OCI-LY3 (cell line): ENCODE measurements around the gene FAM240A.

Experiments used
- H2AFZ ChIP-seq: fragments of 200-600, 300-600 bp; shearing (Covaris generic); 2 replicates; pipeline ENCODE4 v1.6.0; 2014; ENCODE audit warnings: antibody characterized with exemption, low read depth, low read length
- H3K27ac ChIP-seq: fragments of 200-600, 300-600 bp; sonication (generic); 2 replicates; pipeline ENCODE4 v1.5.1; 2014; ENCODE audit warnings: mild to moderate bottlenecking, low read length, moderate library complexity, mixed read lengths
- H3K27me3 ChIP-seq: fragments of 200-600, 300-600 bp; sonication (generic); 2 replicates; pipeline ENCODE4 v1.6.1; 2014; ENCODE audit warnings: low read depth, low read length, mixed read lengths
- H3K36me3 ChIP-seq: fragments of 200-600, 300-600 bp; sonication (generic); replicated peaks from 2 replicates; pipeline ENCODE3; 2014; ENCODE audit warnings: low read depth, low read length, mixed read lengths
- H3K4me1 ChIP-seq: fragments of 300-600, 200-600 bp; sonication (generic); 2 replicates; pipeline ENCODE4 v1.6.1; 2014; ENCODE audit warnings: low read length, mixed read lengths
- H3K4me2 ChIP-seq: fragments of 200-600, 300-600 bp; sonication (generic); 2 replicates; pipeline ENCODE4 v1.6.1; 2014; ENCODE audit warnings: low read length, mixed read lengths
- H3K4me3 ChIP-seq: fragments of 300-600, 200-600 bp; sonication (generic); 2 replicates; pipeline ENCODE4 v1.5.1; 2014; ENCODE audit warnings: antibody characterized with exemption, mild to moderate bottlenecking, low read length, moderate library complexity
- H3K79me2 ChIP-seq: fragments of 300-600, 200-600 bp; shearing (Covaris generic); 2 replicates; pipeline ENCODE4 v1.6.1; 2014; ENCODE audit warnings: mild to moderate bottlenecking, low read length, mixed read lengths
- H3K9ac ChIP-seq: fragments of 300-600, 200-600 bp; shearing (Covaris generic); 2 replicates; pipeline ENCODE4 v1.6.0; 2014; ENCODE audit warnings: mild to moderate bottlenecking, low read length, moderate library complexity
- H3K9me3 ChIP-seq: fragments of 200-600, 300-600 bp; shearing (Covaris generic); 2 replicates; pipeline ENCODE4 v1.6.1; 2014; ENCODE audit warnings: low read length, mixed read lengths; ENCODE audit not compliant: insufficient read depth
- H4K20me1 ChIP-seq: fragments of 200-600, 300-600 bp; sonication (generic); 2 replicates; pipeline ENCODE4 v1.6.1; 2016; ENCODE audit warnings: low read length, mixed read lengths; ENCODE audit not compliant: insufficient read depth
- CTCF ChIP-seq: fragments of 200-600, 300-600 bp; sonication (generic); IDR thresholded peaks from 2 replicates; pipeline ENCODE4 v1.5.1; 2014; ENCODE audit warnings: antibody characterized with exemption, low read length, low read depth
- EZH2phosphoT487 ChIP-seq: fragments of 200-600 bp; shearing (Covaris generic); IDR thresholded peaks from 2 replicates; pipeline ENCODE4 v1.6.1; 2018; ENCODE audit warnings: antibody characterized with exemption, mixed run types, low read depth

Gene FAM240A

DNA sequence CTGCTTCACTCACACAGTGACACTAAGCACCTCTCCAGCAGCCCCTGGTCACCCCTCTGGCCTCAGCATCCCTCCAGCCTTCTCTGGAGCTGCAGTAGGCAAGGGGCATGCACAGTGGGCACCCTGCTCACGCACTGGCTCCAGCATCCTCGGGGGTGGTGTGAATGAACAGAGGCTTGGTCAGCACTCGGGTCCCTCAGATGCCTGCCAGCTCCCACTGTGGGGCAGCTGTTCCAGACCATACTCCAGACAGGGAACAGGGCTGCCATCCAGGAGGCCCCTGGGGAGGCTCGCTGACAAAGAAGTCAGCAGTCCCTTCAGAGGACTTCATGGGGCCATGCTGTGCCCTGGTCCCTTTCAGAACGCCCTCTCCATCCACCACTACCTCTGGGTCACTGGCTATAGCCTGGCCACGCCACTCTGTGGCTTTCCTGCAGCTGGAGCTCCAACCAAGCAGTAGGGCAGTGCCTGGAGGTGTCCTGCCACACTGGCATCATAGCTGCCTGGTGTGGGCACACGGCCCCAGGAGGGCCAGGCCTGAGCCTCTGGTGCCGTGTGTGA is 54.8 kb downstream of the FAM240A start:
- Histone ChIP-seq H3K27ac (no peak overlapping the region), H3K4me2 (no peak overlapping the region), H3K9ac (no peak overlapping the region), H3K27me3 (0 out of 2 replicates have a peak, but pooled peaks cover 8% of the 10 kb centered on the region), H4K20me1 (no peaks in the 10 kb centered on the region), H3K4me1 (no peaks in the 10 kb centered on the region), H3K9me3 (no peaks in the 10 kb centered on the region), H3K4me3 (no peak overlapping the region), H3K36me3 (no peaks in the 10 kb centered on the region), H2AFZ (no peak overlapping the region), H3K79me2 (no peaks in the 10 kb centered on the region)
- no peak for TF ChIP-seq EZH2phosphoT487
- no peak for TF ChIP-seq CTCF

DNA sequence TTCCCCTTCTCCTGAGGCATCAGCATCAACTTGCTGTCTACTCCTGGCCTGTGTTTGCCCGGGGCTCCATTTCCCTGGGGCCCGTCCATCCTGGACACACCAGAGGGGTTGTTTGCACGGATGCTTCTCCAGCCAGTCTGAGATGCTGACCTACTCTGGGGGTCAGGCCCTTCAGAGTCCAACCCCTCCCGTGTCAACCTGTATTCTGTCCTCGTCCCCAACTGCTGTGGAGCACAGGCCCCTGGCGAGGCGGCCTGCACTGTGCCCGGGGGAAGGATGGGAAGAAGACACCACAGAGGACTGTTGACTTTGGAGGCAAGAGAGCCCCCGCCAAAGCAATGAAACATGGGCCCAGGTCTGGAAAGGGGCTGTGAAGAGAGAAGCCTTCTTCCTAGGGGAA is 55.3 kb downstream of the FAM240A start:
- no peak overlapping the region for H3K4me2 ChIP-seq
- H3K27ac ChIP-seq: no peak overlapping the region
- no peak overlapping the region for H3K4me3 ChIP-seq
- H3K79me2 ChIP-seq: no peaks in the 10 kb centered on the region
- no peak overlapping the region for H3K9ac ChIP-seq
- H4K20me1 ChIP-seq: no peaks in the 10 kb centered on the region
- H3K36me3 ChIP-seq: no peaks in the 10 kb centered on the region
- H3K9me3 ChIP-seq: no peaks in the 10 kb centered on the region
- TF ChIP-seq EZH2phosphoT487: no peak
- TF ChIP-seq CTCF: no peak
- H3K27me3 ChIP-seq: 0 out of 2 replicates have a peak, but pooled peaks cover 5% of the 10 kb centered on the region
- H3K4me1 ChIP-seq: no peaks in the 10 kb centered on the region
- no peak overlapping the region for H2AFZ ChIP-seq

GRCh38 chr3:46668116-46668515 is 55.8 kb downstream of the FAM240A start:
- H3K4me3 ChIP-seq: no peak overlapping the region
- TF ChIP-seq CTCF (no peak), EZH2phosphoT487 (no peak)

GRCh38 chr3:46668591-46668990 is 56.3 kb downstream of the FAM240A start:
- Histone ChIP-seq H4K20me1 (no peaks in the 10 kb centered on the region), H3K27me3 (0 out of 2 replicates have a peak, but pooled peaks cover under 1% of the 10 kb centered on the region), H3K36me3 (no peaks in the 10 kb centered on the region), H3K27ac (no peak overlapping the region), H3K9me3 (no peaks in the 10 kb centered on the region), H3K9ac (no peak overlapping the region), H3K4me2 (no peak overlapping the region), H3K4me1 (no peaks in the 10 kb centered on the region), H3K4me3 (no peak overlapping the region), H3K79me2 (no peaks in the 10 kb centered on the region), H2AFZ (no peak overlapping the region)
- no peak for TF ChIP-seq EZH2phosphoT487
- no peak for TF ChIP-seq CTCF

More at GRCh38 chr3:46668116-46668515, 55.8 kb downstream of the FAM240A start:
- H2AFZ ChIP-seq: no peak overlapping the region
- H3K9ac ChIP-seq: no peak overlapping the region
- H3K36me3 ChIP-seq: no peaks in the 10 kb centered on the region
- no peaks in the 10 kb centered on the region for H4K20me1 ChIP-seq
- H3K27ac ChIP-seq: no peak overlapping the region
- H3K4me1 ChIP-seq: no peaks in the 10 kb centered on the region
- no peaks in the 10 kb centered on the region for H3K79me2 ChIP-seq
- H3K27me3 ChIP-seq: 0 out of 2 replicates have a peak, but pooled peaks cover 5% of the 10 kb centered on the region
- H3K9me3 ChIP-seq: no peaks in the 10 kb centered on the region
- no peak overlapping the region for H3K4me2 ChIP-seq
